IPS-15b (cell line): ENCODE results near the gene PPM1H.

Experiments used
- H3K27me3 ChIP-seq: one replicate; pipeline ENCODE4 v1.6.1; 2013; ENCODE audit warnings: low read length; ENCODE audit not compliant: control insufficient read depth, insufficient read depth
- H3K36me3 ChIP-seq: one replicate; pipeline ENCODE4 v1.6.1; 2013; ENCODE audit warnings: low read length; ENCODE audit not compliant: control insufficient read depth, insufficient read depth
- H3K4me1 ChIP-seq: one replicate; pipeline ENCODE4 v1.6.1; 2013; ENCODE audit warnings: mild to moderate bottlenecking, low read length; ENCODE audit not compliant: control insufficient read depth, insufficient read depth
- H3K4me3 ChIP-seq: one replicate; pipeline ENCODE4 v1.5.1; 2013; ENCODE audit warnings: low read depth, low read length
- H3K9ac ChIP-seq: one replicate; pipeline ENCODE4 v1.6.1; 2013; ENCODE audit warnings: low read depth, mild to moderate bottlenecking, low read length
- H3K9me3 ChIP-seq: one replicate; pipeline ENCODE4 v1.6.1; 2013; ENCODE audit warnings: mild to moderate bottlenecking, low read length; ENCODE audit not compliant: control insufficient read depth, insufficient read depth

PPM1H gene

GRCh38 chr12:62707939-62708338 is 227.0 kb downstream of the PPM1H start:
- Histone ChIP-seq H3K36me3 (no peaks in the 10 kb centered on the region), H3K27me3 (no peaks in the 10 kb centered on the region), H3K4me3 (no peak overlapping the region), H3K9ac (no peak overlapping the region), H3K4me1 (peaks cover 6% of the 10 kb centered on the region), H3K9me3 (no peaks in the 10 kb centered on the region)

- Histone ChIP-seq H3K36me3 (no peaks in the 10 kb centered on the region), H3K27me3 (no peaks in the 10 kb centered on the region), H3K4me3 (no peak overlapping the region), H3K9ac (no peak overlapping the region), H3K9me3 (no peaks in the 10 kb centered on the region), H3K4me1 (peaks cover 7% of the 10 kb centered on the region)
These were observed 229.1 kb downstream of the PPM1H start for GRCh38 chr12:62705846-62706245.

- Histone ChIP-seq H3K4me3 (no peak overlapping the region), H3K9ac (no peak overlapping the region), H3K36me3 (no peaks in the 10 kb centered on the region), H3K9me3 (no peaks in the 10 kb centered on the region), H3K4me1 (peaks cover 4% of the 10 kb centered on the region), H3K27me3 (no peaks in the 10 kb centered on the region)
These were observed 232.0 kb downstream of the PPM1H start for GRCh38 chr12:62703011-62703380.

GRCh38 chr12:62701492-62701891 is 233.5 kb downstream of the PPM1H start:
- Histone ChIP-seq H3K4me1 (peaks cover 4% of the 10 kb centered on the region), H3K9ac (no peak overlapping the region), H3K9me3 (no peaks in the 10 kb centered on the region), H3K36me3 (no peaks in the 10 kb centered on the region), H3K27me3 (no peaks in the 10 kb centered on the region), H3K4me3 (no peak overlapping the region)

GRCh38 chr12:62700091-62700880 is 234.7 kb downstream of the PPM1H start:
- Histone ChIP-seq H3K9me3 (no peaks in the 10 kb centered on the region), H3K4me3 (no peak overlapping the region), H3K27me3 (no peaks in the 10 kb centered on the region), H3K9ac (no peak overlapping the region), H3K4me1 (peaks cover 4% of the 10 kb centered on the region), H3K36me3 (no peaks in the 10 kb centered on the region)

GRCh38 chr12:62698701-62699101 is 236.2 kb downstream of the PPM1H start:
- H3K4me1 ChIP-seq, result peaks cover 4% of the 10 kb centered on the region
- peaks cover 2% of the 10 kb centered on the region for H3K36me3 ChIP-seq
- no peak overlapping the region for H3K4me3 ChIP-seq
- H3K9me3 ChIP-seq, result no peaks in the 10 kb centered on the region
- no peak overlapping the region for H3K9ac ChIP-seq
- H3K27me3 ChIP-seq, result no peaks in the 10 kb centered on the region

GRCh38 chr12:62697893-62698292 is 237.1 kb downstream of the PPM1H start:
- Histone ChIP-seq H3K36me3 (peaks cover 7% of the 10 kb centered on the region), H3K27me3 (no peaks in the 10 kb centered on the region), H3K9ac (no peak overlapping the region), H3K9me3 (no peaks in the 10 kb centered on the region), H3K4me1 (peaks cover under 1% of the 10 kb centered on the region), H3K4me3 (no peak overlapping the region)

- peaks cover 7% of the 10 kb centered on the region for H3K36me3 ChIP-seq
These were observed 239.3 kb downstream of the PPM1H start for GRCh38 chr12:62695696-62696095.

GRCh38 chr12:62694632-62695031 is 240.3 kb downstream of the PPM1H start:
- Histone ChIP-seq H3K4me3 (no peak overlapping the region), H3K4me1 (no peaks in the 10 kb centered on the region)

More at GRCh38 chr12:62695696-62696095, 239.3 kb downstream of the PPM1H start:
- no peak overlapping the region for H3K9ac ChIP-seq
- no peak overlapping the region for H3K4me3 ChIP-seq
- H3K27me3 ChIP-seq, result no peaks in the 10 kb centered on the region
- no peaks in the 10 kb centered on the region for H3K4me1 ChIP-seq
- H3K9me3 ChIP-seq, result no peaks in the 10 kb centered on the region

GRCh38 chr12:62694116-62694515 is 240.8 kb downstream of the PPM1H start:
- Histone ChIP-seq H3K4me3 (no peak overlapping the region), H3K9me3 (no peaks in the 10 kb centered on the region), H3K9ac (no peak overlapping the region), H3K27me3 (no peaks in the 10 kb centered on the region), H3K4me1 (no peaks in the 10 kb centered on the region), H3K36me3 (peaks cover 7% of the 10 kb centered on the region)

More at GRCh38 chr12:62694632-62695031, 240.3 kb downstream of the PPM1H start:
- H3K27me3 ChIP-seq, result no peaks in the 10 kb centered on the region
- H3K9me3 ChIP-seq, result no peaks in the 10 kb centered on the region
- H3K9ac ChIP-seq, result no peak overlapping the region
- H3K36me3 ChIP-seq, result peaks cover 7% of the 10 kb centered on the region

GRCh38 chr12:62693376-62694050 is 241.4 kb downstream of the PPM1H start:
- H3K4me3 ChIP-seq, result no peak overlapping the region
- no peaks in the 10 kb centered on the region for H3K9me3 ChIP-seq
- peaks cover 7% of the 10 kb centered on the region for H3K36me3 ChIP-seq
- no peak overlapping the region for H3K9ac ChIP-seq
- H3K27me3 ChIP-seq, result no peaks in the 10 kb centered on the region
- no peaks in the 10 kb centered on the region for H3K4me1 ChIP-seq

- Histone ChIP-seq H3K36me3 (peaks cover 7% of the 10 kb centered on the region), H3K27me3 (no peaks in the 10 kb centered on the region), H3K4me3 (no peak overlapping the region), H3K9me3 (no peaks in the 10 kb centered on the region), H3K9ac (no peak overlapping the region), H3K4me1 (no peaks in the 10 kb centered on the region)
These were observed 242.1 kb downstream of the PPM1H start for GRCh38 chr12:62692884-62693283.
